Activated CD4-positive, alpha-beta T cell treated with anti-CD3 and anti-CD28 coated beads for 48 hours (primary cell): ENCODE measurements around the gene SMOC2.

Experiments used
- DNase-seq: peaks from one replicate; pipeline ENCODE4 v3.0.0-alpha.2; 2020

The SMOC2 gene

GRCh38 chr6:168448243-168448855 is 7.4 kb downstream of the SMOC2 start:
- no peak for DNase-seq

DNA sequence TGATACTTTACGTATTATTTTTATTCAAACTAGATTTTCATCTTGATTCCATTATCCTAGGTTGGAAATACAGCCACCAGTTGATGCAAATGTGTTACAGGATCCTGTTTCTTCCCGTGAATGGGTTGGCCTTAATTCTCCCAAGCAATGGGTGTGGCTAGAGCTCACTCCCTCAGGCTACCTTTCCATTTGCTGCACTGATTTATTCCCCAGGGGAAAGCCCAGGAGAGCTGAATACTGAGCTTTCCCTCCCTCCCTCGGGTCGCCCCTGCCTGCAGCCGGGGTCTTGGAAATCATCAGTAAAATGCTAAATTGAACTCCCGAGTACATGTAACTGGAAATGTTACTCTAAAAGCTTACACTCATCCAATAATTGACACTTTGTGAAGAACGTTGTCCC is 9.9 kb downstream of the SMOC2 start:
- no peak for DNase-seq

GRCh38 chr6:168451805-168452517 is 11.0 kb downstream of the SMOC2 start:
- DNase-seq: no peak

DNA sequence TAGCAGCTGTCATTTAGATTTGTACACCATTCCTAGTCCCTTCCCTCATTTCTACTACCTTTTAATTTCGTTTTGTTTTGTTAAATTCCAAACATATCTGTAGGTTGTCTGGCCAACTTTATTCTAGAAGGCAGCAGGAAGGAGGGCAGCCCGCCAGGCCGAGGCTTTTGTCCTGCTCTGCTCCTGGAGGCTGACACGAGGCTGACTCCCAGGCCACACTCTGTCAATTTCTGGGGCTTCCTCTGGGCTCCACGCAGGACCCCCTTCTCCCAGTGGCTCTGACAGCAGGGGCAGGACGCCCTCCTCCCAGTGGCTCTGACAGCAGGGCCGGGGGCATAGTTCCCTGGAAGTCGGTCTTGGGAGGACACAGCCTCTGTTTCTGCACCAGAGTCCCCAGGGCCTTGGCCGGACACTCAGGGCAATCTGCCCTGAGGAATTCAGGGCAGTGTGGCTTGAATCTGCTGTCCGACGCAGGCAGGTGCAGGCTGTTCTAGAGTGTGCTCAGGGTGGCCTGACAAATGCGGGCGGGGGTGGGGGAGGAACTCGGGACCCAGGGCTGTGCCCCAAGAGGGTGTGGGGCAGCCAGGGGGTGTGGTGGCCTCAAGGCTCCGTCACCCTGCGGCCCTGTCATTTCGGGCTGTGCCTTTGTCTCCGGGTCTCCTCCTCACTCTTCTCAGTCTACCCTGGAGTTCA is 11.8 kb downstream of the SMOC2 start:
- no peak for DNase-seq

- DNase-seq: no peak
Observed at GRCh38 chr6:168455847-168456530, 15.0 kb downstream of the SMOC2 start.

DNA sequence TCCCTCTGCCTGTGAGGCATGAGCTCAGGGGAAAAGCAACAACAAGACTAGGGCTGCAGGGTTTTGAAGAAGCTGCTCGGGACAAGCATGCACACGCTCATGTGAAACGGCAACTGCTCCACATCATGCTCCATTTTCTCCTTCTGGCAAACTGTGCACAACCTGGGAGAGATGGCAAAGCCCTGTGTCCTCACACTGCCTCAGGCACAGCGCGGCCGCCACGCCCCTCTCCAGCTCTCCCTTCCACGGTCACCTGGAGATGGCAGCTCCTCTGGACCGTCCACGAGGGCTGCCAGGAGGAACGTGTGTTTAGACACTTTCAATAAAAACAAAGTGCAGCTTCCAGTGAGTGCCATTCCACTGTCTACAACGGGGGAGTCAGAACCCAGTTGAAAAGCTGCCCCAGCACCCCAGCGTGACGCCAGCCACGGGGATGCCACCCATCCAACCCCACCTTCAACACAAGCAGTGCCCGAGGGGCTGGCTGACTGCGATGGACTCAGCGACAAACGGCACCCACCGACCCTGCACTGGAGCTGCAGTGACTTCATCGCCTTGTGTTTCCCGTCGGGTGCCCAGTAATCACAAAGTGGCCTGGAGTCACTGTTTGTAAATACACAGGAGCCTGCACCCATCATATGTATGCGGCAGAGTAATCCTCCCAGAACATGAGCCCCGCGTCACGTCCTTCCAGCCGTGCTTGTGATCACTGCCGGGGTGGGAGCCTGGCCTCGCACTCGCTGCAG is 16.1 kb downstream of the SMOC2 start:
- DNase-seq: no peak

GRCh38 chr6:168457653-168457934 is 16.6 kb downstream of the SMOC2 start:
- DNase-seq: no peak

GRCh38 chr6:168458101-168458500 is 17.1 kb downstream of the SMOC2 start:
- DNase-seq: no peak

DNA sequence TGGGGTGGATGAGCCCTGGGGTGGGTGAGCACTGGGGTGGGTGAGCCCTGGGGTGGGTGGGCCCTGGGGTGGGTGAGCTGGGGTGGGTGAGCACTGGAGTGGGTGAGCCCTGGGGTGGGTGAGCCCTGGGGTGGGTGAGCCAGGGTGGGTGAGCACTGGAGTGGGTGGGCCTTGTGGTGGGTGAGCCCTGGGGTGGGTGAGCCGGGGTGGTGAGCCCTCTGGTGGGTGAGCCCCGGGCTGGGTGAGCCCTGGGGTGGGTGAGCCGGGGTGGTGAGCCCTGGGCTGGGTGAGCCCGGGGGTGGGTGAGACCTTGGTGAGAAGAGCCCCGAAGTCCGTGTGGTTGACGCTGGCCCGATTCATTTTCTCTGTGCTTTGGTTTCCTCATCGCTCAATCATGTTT is 18.6 kb downstream of the SMOC2 start:
- no peak for DNase-seq

DNA sequence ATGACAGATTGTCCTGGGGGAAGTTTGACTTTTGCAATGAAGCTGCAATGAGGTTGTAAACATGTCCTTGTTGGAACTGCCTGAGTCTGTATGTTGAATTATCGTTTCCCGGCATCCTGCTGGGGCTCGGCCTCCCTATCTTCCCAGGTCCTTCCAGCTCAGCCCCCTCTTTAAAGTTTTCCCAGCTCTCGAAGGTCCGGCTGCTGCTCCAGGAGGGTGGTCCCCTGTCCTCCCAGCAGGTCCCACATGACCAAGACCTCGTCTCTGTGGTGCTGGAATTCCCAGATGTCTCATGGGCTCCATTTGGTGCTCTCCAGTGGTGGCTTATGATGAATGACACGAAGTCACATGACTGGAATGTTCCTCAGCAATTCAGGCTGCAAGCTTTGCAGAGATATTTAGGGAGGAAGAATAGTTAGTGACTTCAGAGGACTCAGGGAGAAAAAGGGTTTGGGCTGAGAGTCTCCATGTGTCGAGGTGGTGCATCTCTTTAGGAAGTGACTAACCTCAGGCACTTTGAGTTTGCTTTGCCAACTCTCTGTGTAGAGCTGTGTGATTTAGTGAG is 21.4 kb downstream of the SMOC2 start:
- DNase-seq: no peak

GRCh38 chr6:168464546-168464945 is 23.6 kb downstream of the SMOC2 start:
- DNase-seq: no peak

- no peak for DNase-seq
Observed at GRCh38 chr6:168468045-168468444, 27.1 kb downstream of the SMOC2 start.

- DNase-seq: no peak
Observed at GRCh38 chr6:168469521-168469920, 28.5 kb downstream of the SMOC2 start.

DNA sequence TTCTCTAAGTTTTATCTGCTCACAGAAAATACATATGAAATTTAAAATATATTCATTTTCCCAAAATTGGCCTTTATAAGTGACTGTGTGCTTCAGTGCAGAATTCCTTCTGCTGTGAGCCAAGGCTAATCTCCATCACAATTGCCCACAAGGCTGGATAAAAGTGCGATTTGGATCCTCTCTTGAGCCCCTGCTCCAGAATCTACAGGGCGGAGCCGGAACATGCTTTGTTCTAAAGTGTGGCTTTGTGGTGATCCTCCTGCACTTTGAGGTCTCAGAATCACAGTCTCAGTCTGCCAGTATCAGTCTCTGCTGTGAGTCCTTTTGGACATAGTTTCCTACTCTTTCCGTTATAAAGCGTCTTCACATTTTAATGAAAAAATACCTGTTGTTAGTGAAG is 28.9 kb downstream of the SMOC2 start:
- no peak for DNase-seq

GRCh38 chr6:168472363-168472762 is 31.4 kb downstream of the SMOC2 start:
- no peak for DNase-seq

DNA sequence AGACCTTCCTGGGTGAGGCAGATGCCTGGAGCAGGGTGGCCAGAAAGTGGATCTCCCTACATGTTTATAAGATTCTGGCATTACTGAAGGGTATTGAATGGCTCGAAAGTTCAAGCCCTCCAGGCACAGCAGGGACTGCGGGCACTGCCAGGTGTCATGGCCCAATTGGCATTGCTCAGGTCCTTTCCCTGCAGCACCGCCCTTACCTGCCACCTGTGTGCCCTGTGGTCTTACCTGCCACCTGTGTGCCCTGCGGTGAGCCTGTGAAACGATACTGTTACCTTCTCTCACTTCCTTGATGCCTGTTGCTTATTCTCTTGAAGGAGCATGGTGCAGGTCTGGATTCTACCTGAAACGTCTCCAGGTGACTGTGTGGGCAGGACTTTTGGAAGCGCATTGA is 32.2 kb downstream of the SMOC2 start:
- DNase-seq: no peak

DNA sequence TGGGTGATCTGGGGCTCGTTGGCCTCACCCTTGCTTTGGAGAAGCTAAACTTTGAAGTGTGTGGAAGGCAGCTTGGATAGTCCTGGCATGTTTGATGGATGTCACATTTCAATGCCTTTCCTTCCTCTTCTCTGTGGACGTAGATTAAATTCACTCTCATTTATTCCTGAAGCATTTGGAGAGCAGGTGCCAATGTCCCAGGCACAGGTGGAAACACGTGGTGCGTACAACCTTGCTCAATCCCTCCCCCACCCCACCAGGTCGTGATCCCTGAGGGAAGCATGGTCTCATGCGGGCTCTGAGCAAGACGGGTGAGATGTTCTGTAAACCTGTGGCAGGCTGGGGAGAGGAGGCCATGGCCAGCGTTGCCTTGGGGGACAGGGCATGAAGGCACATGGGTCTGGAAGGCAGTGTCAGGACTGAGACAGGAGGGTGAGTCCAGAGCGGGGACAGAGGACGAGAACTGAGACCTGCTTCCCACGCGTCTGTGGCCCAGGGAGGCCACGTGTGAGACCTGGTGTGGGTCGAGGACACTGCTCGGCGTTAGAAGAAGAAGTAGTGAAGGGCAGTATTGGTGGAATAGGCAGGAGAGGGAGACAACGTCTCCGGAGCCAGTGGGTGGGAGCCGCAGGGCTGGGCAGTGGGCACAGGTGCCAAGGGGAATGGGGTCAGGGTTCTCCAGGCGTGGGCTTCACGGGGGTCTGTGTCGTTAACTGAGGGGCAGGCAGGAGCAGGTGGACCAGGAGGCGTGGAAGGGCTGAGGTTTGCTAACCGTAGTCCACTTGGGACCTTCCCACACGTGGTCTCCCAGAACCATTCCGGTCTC is 34.4 kb downstream of the SMOC2 start:
- DNase-seq: no peak

- DNase-seq: no peak
Observed at GRCh38 chr6:168479421-168479820, 38.4 kb downstream of the SMOC2 start.

GRCh38 chr6:168480481-168480880 is 39.5 kb downstream of the SMOC2 start:
- no peak for DNase-seq

DNA sequence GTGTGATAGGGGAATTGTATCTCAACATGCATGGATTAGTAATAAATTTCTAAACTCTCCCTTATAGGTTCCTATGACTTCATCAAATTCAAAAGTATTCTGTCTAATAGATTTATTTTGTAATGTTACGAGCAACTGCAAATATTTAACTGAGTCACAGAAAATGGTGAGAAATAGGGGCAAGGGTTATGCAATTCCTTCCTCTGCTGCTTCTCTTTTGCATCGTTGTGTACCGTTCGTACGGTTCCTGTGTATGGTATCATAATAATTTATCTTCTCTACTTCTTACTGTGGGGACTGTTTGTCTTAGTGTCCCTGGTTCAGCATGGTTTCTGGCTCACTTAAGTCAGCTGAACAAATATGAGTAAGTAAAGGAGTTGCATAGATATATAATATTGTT is 44.8 kb downstream of the SMOC2 start:
- DNase-seq: no peak

GRCh38 chr6:168490757-168491156 is 49.8 kb downstream of the SMOC2 start:
- DNase-seq: no peak

DNA sequence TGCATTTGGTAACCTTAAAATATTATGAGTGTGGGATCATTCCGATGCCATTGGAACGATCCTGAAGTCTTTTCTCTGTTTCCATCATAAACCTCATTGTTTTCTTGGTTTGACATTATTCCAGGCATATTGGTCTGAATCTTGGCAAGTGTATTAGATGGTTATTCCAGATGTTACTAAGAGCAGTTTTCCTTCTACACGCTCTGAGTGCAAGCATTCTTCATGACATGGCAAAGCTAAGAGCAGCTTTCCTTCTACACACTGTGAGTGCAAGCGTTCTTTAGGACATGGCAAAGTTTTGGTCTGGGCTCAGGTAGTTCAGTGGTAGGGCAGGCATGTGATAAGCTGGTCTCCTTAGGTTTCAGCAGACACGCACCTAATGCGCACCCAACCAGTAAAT is 53.0 kb downstream of the SMOC2 start:
- DNase-seq: no peak
